Measurements from ENCODE around the gene PGAM2. TPM values are rescaled to one million over a fixed set of nuclear protein-coding genes. Genes with fewer than 3 reads are reported as not detected.
"Not testable (repeated sequence)": the region's sequence is repeated elsewhere in the genome, so short reads cannot be mapped to it uniquely, and the experiment has no call there.

PGAM2 gene
- total RNA-seq, 1 experiment from 2014 or later, result not detected

- no peak for DNase-seq (ENCODE audit: low spot score)
These were observed 13.7 kb downstream of the PGAM2 start for GRCh38 chr7:44051611-44052220.

- no peak for DNase-seq (ENCODE audit: low spot score)
These were observed 14.3 kb downstream of the PGAM2 start for GRCh38 chr7:44050915-44051560.

- DNase-seq (ENCODE audit: low spot score), result no peak
These were observed 15.0 kb downstream of the PGAM2 start for GRCh38 chr7:44050121-44050914.

GRCh38 chr7:44048031-44048795 lies 17.2 kb downstream of the PGAM2 start:
- no peak for DNase-seq (ENCODE audit: low spot score)

- no peak for DNase-seq (ENCODE audit: low spot score)
These were observed 18.9 kb downstream of the PGAM2 start for GRCh38 chr7:44046321-44047061.

- no peak for DNase-seq (ENCODE audit: low spot score)
These were observed 19.9 kb downstream of the PGAM2 start for GRCh38 chr7:44045226-44046014.

GRCh38 chr7:44044315-44045225 lies 20.8 kb downstream of the PGAM2 start, which contains the start of gene DBNL:
Gene DBNL, plus strand, starts transcription at chr7:44044702. Its CDS starts 36 bp downstream, at chr7:44044738.
- DNase-seq (ENCODE audit: low spot score), result peak; percentile 90

- no peak for DNase-seq (ENCODE audit: low spot score)
These were observed 21.5 kb downstream of the PGAM2 start for GRCh38 chr7:44043902-44044301.

- DNase-seq (ENCODE audit: low spot score), result no peak
These were observed 23.1 kb downstream of the PGAM2 start for GRCh38 chr7:44042221-44042620.

GRCh38 chr7:44040493-44040891 lies 24.9 kb downstream of the PGAM2 start:
- not testable (repeated sequence) for DNase-seq (ENCODE audit: low spot score)

GRCh38 chr7:44039800-44040492 lies 25.4 kb downstream of the PGAM2 start:
- DNase-seq (ENCODE audit: low spot score), result not testable (repeated sequence)

- DNase-seq (ENCODE audit: low spot score), result not testable (repeated sequence)
These were observed 26.3 kb downstream of the PGAM2 start for GRCh38 chr7:44038961-44039558.

GRCh38 chr7:44038553-44038952 lies 26.8 kb downstream of the PGAM2 start:
- not testable (repeated sequence) for DNase-seq (ENCODE audit: low spot score)

- not testable (repeated sequence) for DNase-seq (ENCODE audit: low spot score)
These were observed 27.4 kb downstream of the PGAM2 start for GRCh38 chr7:44037951-44038350.

- not testable (repeated sequence) for DNase-seq (ENCODE audit: low spot score)
These were observed 29.0 kb downstream of the PGAM2 start for GRCh38 chr7:44036364-44036763.

GRCh38 chr7:44033971-44034844 lies 31.2 kb downstream of the PGAM2 start:
- not testable (repeated sequence) for DNase-seq (ENCODE audit: low spot score)

- DNase-seq (ENCODE audit: low spot score), result not testable (repeated sequence)
These were observed 33.3 kb downstream of the PGAM2 start for GRCh38 chr7:44032031-44032430.

Measured in A172 (cell line).